GM12801 (cell line): ENCODE results near the gene EFHC2.

Source experiments
- CTCF ChIP-seq: IDR thresholded peaks from one replicate; pipeline ENCODE4 v1.5.1; 2011; ENCODE audit warnings: control low read depth; ENCODE audit not compliant: insufficient read length; ENCODE audit errors: extremely low read depth

Gene EFHC2

GRCh38 chrX:44245733-44246132 lies 97.7 kb downstream of the EFHC2 start:
- TF ChIP-seq CTCF = no peak

GRCh38 chrX:44244008-44244407 lies 99.5 kb downstream of the EFHC2 start:
- no peak for TF ChIP-seq CTCF

- no peak for TF ChIP-seq CTCF
Measured at GRCh38 chrX:44241546-44241945, 101.9 kb downstream of the EFHC2 start.

GRCh38 chrX:44240036-44240435 lies 103.4 kb downstream of the EFHC2 start:
- no peak for TF ChIP-seq CTCF

GRCh38 chrX:44239036-44239435 lies 104.4 kb downstream of the EFHC2 start:
- no peak for TF ChIP-seq CTCF

- no peak for TF ChIP-seq CTCF
Measured at GRCh38 chrX:44235534-44235933, 107.9 kb downstream of the EFHC2 start.

- no peak for TF ChIP-seq CTCF
Measured at GRCh38 chrX:44234541-44234940, 108.9 kb downstream of the EFHC2 start.

GRCh38 chrX:44234116-44234515 lies 109.4 kb downstream of the EFHC2 start:
- no peak for TF ChIP-seq CTCF
